Smooth muscle cell (in vitro differentiated cells): ENCODE results near the gene CARMIL3. TPM values are rescaled to one million over a fixed set of nuclear protein-coding genes. Genes with fewer than 3 reads are reported as not detected.
"Not testable (repeated sequence)": the region's sequence is repeated elsewhere in the genome, so short reads cannot be mapped to it uniquely, and the experiment has no call there.

Experiments used
- DNase-seq: peaks from one replicate; lab custom pipeline; 2025; ENCODE audit not compliant: unreplicated experiment; lab: John Stamatoyannopoulos, UW
- H2AFZ ChIP-seq: fragments of 200-600 bp; sonication (generic); 2 replicates; pipeline ENCODE4 v1.6.0; 2016; ENCODE audit warnings: antibody characterized with exemption, low read depth, mild to moderate bottlenecking
- H3F3A ChIP-seq: fragments of 200-600 bp; sonication (generic); 2 replicates; pipeline ENCODE4 v1.6.0; 2017; ENCODE audit warnings: antibody characterized with exemption, low read depth
- H3K27ac ChIP-seq: fragments of 200-600 bp; sonication (generic); 2 replicates; pipeline ENCODE4 v1.5.1; 2016; ENCODE audit warnings: low read depth, mild to moderate bottlenecking
- H3K27me3 ChIP-seq: fragments of 200-600 bp; sonication (generic); 2 replicates; pipeline ENCODE4 v1.6.1; 2016; ENCODE audit warnings: low read depth, mild to moderate bottlenecking
- H3K36me3 ChIP-seq: fragments of 200-600 bp; sonication (generic); 2 replicates; pipeline ENCODE4 v1.5.1; 2016; ENCODE audit warnings: low read depth
- H3K4me1 ChIP-seq: fragments of 200-600 bp; sonication (generic); 2 replicates; pipeline ENCODE4 v1.5.1; 2016; ENCODE audit warnings: low read depth
- H3K4me2 ChIP-seq: fragments of 200-600 bp; sonication (generic); 2 replicates; pipeline ENCODE4 v1.6.0; 2016; ENCODE audit warnings: mild to moderate bottlenecking
- H3K4me3 ChIP-seq: fragments of 200-600 bp; sonication (generic); 2 replicates; pipeline ENCODE4 v1.5.1; 2016; ENCODE audit warnings: mild to moderate bottlenecking
- H3K79me2 ChIP-seq: fragments of 200-600 bp; sonication (generic); 2 replicates; pipeline ENCODE4 v1.6.0; 2016; ENCODE audit warnings: low read depth, mild to moderate bottlenecking
- H3K9ac ChIP-seq: fragments of 200-600 bp; sonication (generic); 2 replicates; pipeline ENCODE4 v1.6.0; 2016; ENCODE audit warnings: low read depth
- H3K9me3 ChIP-seq: fragments of 200-600 bp; sonication (generic); replicated peaks from 2 replicates; pipeline ENCODE4 v1.5.1; 2016; ENCODE audit warnings: low read depth
- H4K20me1 ChIP-seq: fragments of 200-600 bp; sonication (generic); 2 replicates; pipeline ENCODE4 v1.6.0; 2016; ENCODE audit warnings: low read depth
- CTCF ChIP-seq: fragments of 200-600 bp; sonication (generic); IDR thresholded peaks from 2 replicates; pipeline ENCODE4 v1.5.1; 2017; ENCODE audit warnings: borderline replicate concordance, mild to moderate bottlenecking, antibody characterized with exemption; ENCODE audit not compliant: insufficient read depth, poor library complexity, severe bottlenecking
- WGBS: methylation state at CpG from one replicate; pipeline ENCODE4 v1.1.7; 2016; ENCODE audit warnings: low lambda C conversion rate; 5-methylcytosine and 5-hydroxymethylcytosine counted together
- polyA plus RNA-seq: library from polyadenylated mRNA; unstranded; fragments of >200 nt; fragmentation: Nextera tagmentation; extraction: Ambion mirVana; gene quantifications from 2 replicates; pipeline ENCODE4 v1.2.1, GENCODE V29; 2016
- total RNA-seq: library from RNA; depleted of rRNA; stranded (reverse); fragments of >200 nt; gene quantifications from 2 replicates; pipeline ENCODE4 v1.2.3, GENCODE V29; 2014

The CARMIL3 gene
- total and polyA plus RNA-seq, 2 experiments from 2014 or later: not detected

GRCh38 chr14:24032727-24033418 lies 18.9 kb upstream of the CARMIL3 start:
- Histone ChIP-seq H3K9ac (no peak overlapping the region), H3K27me3 (no peaks in the 10 kb centered on the region), H3K4me1 (no peaks in the 10 kb centered on the region), H4K20me1 (no peaks in the 10 kb centered on the region), H2AFZ (no peak overlapping the region), H3K79me2 (no peaks in the 10 kb centered on the region), H3K36me3 (no peaks in the 10 kb centered on the region), H3F3A (no peaks in the 10 kb centered on the region), H3K27ac (no peak overlapping the region), H3K9me3 (no peaks in the 10 kb centered on the region), H3K4me2 (no peak overlapping the region), H3K4me3 (no peak overlapping the region)
- TF ChIP-seq CTCF: no peak
- WGBS: 89% methylated on average over 2 of the region's 2 CpGs
- DNase-seq: no peak

GRCh38 chr14:24035769-24036168 lies 16.0 kb upstream of the CARMIL3 start:
- not testable (repeated sequence) for H3F3A ChIP-seq, H3K27me3 ChIP-seq, H4K20me1 ChIP-seq, H3K27ac ChIP-seq, H3K36me3 ChIP-seq, DNase-seq, H3K9me3 ChIP-seq, H3K79me2 ChIP-seq, H3K4me1 ChIP-seq, H3K9ac ChIP-seq
- peak overlapping the region; percentile 84 for H3K4me3 ChIP-seq
- H3K4me2 ChIP-seq: peak overlapping the region; percentile 97
- peak overlapping the region; percentile 98 for H2AFZ ChIP-seq
- WGBS: 68% methylated on average over 4 of the region's 4 CpGs

- no peaks in the 10 kb centered on the region for H3F3A ChIP-seq
- H3K27me3 ChIP-seq: no peaks in the 10 kb centered on the region
- no peaks in the 10 kb centered on the region for H3K9me3 ChIP-seq
- H3K4me1 ChIP-seq: no peaks in the 10 kb centered on the region
- peak overlapping the region; percentile 98 for H2AFZ ChIP-seq
- TF ChIP-seq CTCF: peak; percentile 70
- H3K9ac ChIP-seq: no peak overlapping the region
- 1% methylated on average over 36 of the region's 50 CpGs for WGBS
- H3K27ac ChIP-seq: peak overlapping the region; percentile 31
- peak overlapping the region; percentile 97 for H3K4me2 ChIP-seq
- peak; percentile 64 for DNase-seq
- H3K36me3 ChIP-seq: no peaks in the 10 kb centered on the region
- H4K20me1 ChIP-seq: no peaks in the 10 kb centered on the region
- peak overlapping the region; percentile 84 for H3K4me3 ChIP-seq
- no peaks in the 10 kb centered on the region for H3K79me2 ChIP-seq
These were observed 15.4 kb upstream of the CARMIL3 start for GRCh38 chr14:24036169-24036962.

- H3K4me1 ChIP-seq, DNase-seq, H3K9ac ChIP-seq, H4K20me1 ChIP-seq, H3K79me2 ChIP-seq, H3F3A ChIP-seq, H3K36me3 ChIP-seq, H3K27me3 ChIP-seq, H3K9me3 ChIP-seq, H3K27ac ChIP-seq: not testable (repeated sequence)
- Histone ChIP-seq H2AFZ (peak overlapping the region; percentile 98), H3K4me3 (peak overlapping the region; percentile 84), H3K4me2 (peak overlapping the region; percentile 97)
- WGBS: 51% methylated on average over 10 of the region's 10 CpGs
These were observed 14.7 kb upstream of the CARMIL3 start for GRCh38 chr14:24036963-24037657.
